Neural progenitor cell (in vitro differentiated cells): ENCODE data around the gene RPL10A. TPM values are rescaled to one million over a fixed set of nuclear protein-coding genes. Genes with fewer than 3 reads are reported as not detected.
"Not testable (repeated sequence)": the region's sequence is repeated elsewhere in the genome, so short reads cannot be mapped to it uniquely, and the experiment has no call there.

Experiments used
- DNase-seq: peaks from one replicate; pipeline ENCODE4 v3.0.0-alpha.2; 2016; ENCODE audit warnings: low spot score
- H2AFZ ChIP-seq: fragments of 200-600 bp; sonication (generic); replicated peaks from 2 replicates; pipeline ENCODE4 v1.6.1; 2016; ENCODE audit warnings: antibody characterized with exemption
- H3F3A ChIP-seq: fragments of 200-600 bp; sonication (generic); 2 replicates; pipeline ENCODE4 v1.6.1; 2016; ENCODE audit warnings: antibody characterized with exemption, low read depth
- H3K27ac ChIP-seq: fragments of 200-600 bp; sonication (generic); 2 replicates; pipeline ENCODE4 v1.5.1; 2016; ENCODE audit warnings: mild to moderate bottlenecking
- H3K27me3 ChIP-seq: fragments of 200-600 bp; sonication (generic); 2 replicates; pipeline ENCODE4 v1.6.1; 2016; ENCODE audit warnings: mild to moderate bottlenecking, moderate library complexity
- H3K36me3 ChIP-seq: fragments of 200-600 bp; sonication (generic); 2 replicates; pipeline ENCODE4 v1.5.1; 2016
- H3K4me1 ChIP-seq: fragments of 200-600 bp; sonication (generic); 2 replicates; pipeline ENCODE4 v1.6.1; 2016; ENCODE audit warnings: mixed run types
- H3K4me2 ChIP-seq: fragments of 200-600 bp; sonication (generic); 2 replicates; pipeline ENCODE4 v1.6.1; 2016
- H3K4me3 ChIP-seq: fragments of 200-600 bp; sonication (generic); 2 replicates; pipeline ENCODE4 v1.5.1; 2016
- H3K79me2 ChIP-seq: fragments of 200-600 bp; sonication (generic); 2 replicates; pipeline ENCODE4 v1.6.1; 2016; ENCODE audit warnings: low read depth
- H3K9ac ChIP-seq: fragments of 200-600 bp; sonication (generic); 2 replicates; pipeline ENCODE4 v1.6.1; 2016
- H3K9me3 ChIP-seq: fragments of 200-600 bp; sonication (generic); 2 replicates; pipeline ENCODE4 v1.5.1; 2016; ENCODE audit warnings: low read depth
- H4K20me1 ChIP-seq: fragments of 200-600 bp; sonication (generic); 2 replicates; pipeline ENCODE4 v1.6.1; 2016; ENCODE audit warnings: low read depth
- H3K27ac Mint-ChIP-seq: 3 replicates; pipeline ENCODE4 v1.8.0; 2021; ENCODE audit warnings: mixed read lengths
- H3K27me3 Mint-ChIP-seq: 2 replicates; pipeline ENCODE4 v1.8.0; 2022; ENCODE audit warnings: low read depth, mild to moderate bottlenecking, inconsistent platforms, moderate library complexity, mixed read lengths; ENCODE audit not compliant: insufficient read depth
- H3K36me3 Mint-ChIP-seq: 3 replicates; pipeline ENCODE4 v1.8.0; 2021; ENCODE audit warnings: mixed read lengths
- H3K4me1 Mint-ChIP-seq: 3 replicates; pipeline ENCODE4 v1.8.0; 2021; ENCODE audit warnings: mixed read lengths
- H3K4me3 Mint-ChIP-seq: 3 replicates; pipeline ENCODE4 v1.8.0; 2021; ENCODE audit warnings: mild to moderate bottlenecking, moderate library complexity, mixed read lengths
- H3K9me3 Mint-ChIP-seq: 3 replicates; pipeline ENCODE4 v1.8.0; 2020; ENCODE audit warnings: mixed read lengths
- EZH2 ChIP-seq: fragments of 200-600 bp; sonication (generic); IDR thresholded peaks from 2 replicates; pipeline ENCODE4 v1.6.1; 2017; ENCODE audit warnings: antibody characterized with exemption, mild to moderate bottlenecking, moderate library complexity
- EZH2phosphoT487 ChIP-seq: fragments of 200-600 bp; sonication (generic); IDR thresholded peaks from 2 replicates; pipeline ENCODE4 v1.6.1; 2017; ENCODE audit warnings: antibody characterized with exemption
- total RNA-seq: library from RNA; depleted of rRNA; stranded (reverse); fragments of >200 nt; gene quantifications from 2 replicates; pipeline ENCODE4 v1.2.3, GENCODE V29; 2015; ENCODE audit warnings: low replicate concordance
- TF ChIP-seq, protein P1 (sequence below): fragments of 200-600 bp; sonication (generic); IDR thresholded peaks from 2 replicates; pipeline ENCODE4 v1.5.1; 2017; ENCODE audit warnings: antibody characterized with exemption, mild to moderate bottlenecking

Gene RPL10A
- total RNA-seq, 1 donor from 2014 or later, result 2,002 TPM

DNA sequence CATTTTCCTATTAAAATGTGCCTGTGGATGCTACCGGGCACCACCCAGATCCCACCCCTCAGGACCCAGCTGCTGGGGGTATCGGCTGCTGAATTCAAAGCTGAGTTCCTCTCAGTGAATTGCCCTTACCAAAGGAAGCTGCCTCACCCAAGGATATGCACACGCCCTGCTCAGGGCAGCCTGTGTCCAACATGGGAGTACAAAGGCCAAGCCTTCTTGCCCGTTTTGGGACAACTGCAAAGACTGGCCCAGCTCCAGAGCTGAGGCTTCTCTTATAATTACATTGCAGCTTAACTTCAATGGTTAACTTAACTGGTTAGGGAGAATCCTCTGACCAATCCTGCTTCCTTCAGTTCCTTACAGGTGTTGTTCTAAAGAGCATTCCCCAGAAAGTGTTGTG is 35.9 kb upstream of the RPL10A start:
- Histone ChIP-seq H3K36me3 (no peaks in the 10 kb centered on the region), H3K27me3 (no peaks in the 10 kb centered on the region), H4K20me1 (no peaks in the 10 kb centered on the region), H3K9me3 (no peaks in the 10 kb centered on the region), H3K9ac (no peak overlapping the region), H3K4me1 (peaks cover 26% of the 10 kb centered on the region), H3K27ac (no peak overlapping the region), H3K4me3 (no peak overlapping the region), H3K4me2 (no peak overlapping the region), H2AFZ (no peak overlapping the region), H3F3A (peaks cover 11% of the 10 kb centered on the region), H3K79me2 (no peaks in the 10 kb centered on the region)
- Mint-ChIP-seq H3K27ac (no peak overlapping the region), H3K4me3 (no peak overlapping the region), H3K27me3 (no peaks in the 10 kb centered on the region), H3K4me1 (peaks cover 4% of the 10 kb centered on the region), H3K9me3 (peaks cover 7% of the 10 kb centered on the region), H3K36me3 (peaks cover 6% of the 10 kb centered on the region)
- DNase-seq, result no peak
- TF ChIP-seq EZH2 (no peak), EZH2phosphoT487 (no peak)
- TF ChIP-seq, protein P1, sequence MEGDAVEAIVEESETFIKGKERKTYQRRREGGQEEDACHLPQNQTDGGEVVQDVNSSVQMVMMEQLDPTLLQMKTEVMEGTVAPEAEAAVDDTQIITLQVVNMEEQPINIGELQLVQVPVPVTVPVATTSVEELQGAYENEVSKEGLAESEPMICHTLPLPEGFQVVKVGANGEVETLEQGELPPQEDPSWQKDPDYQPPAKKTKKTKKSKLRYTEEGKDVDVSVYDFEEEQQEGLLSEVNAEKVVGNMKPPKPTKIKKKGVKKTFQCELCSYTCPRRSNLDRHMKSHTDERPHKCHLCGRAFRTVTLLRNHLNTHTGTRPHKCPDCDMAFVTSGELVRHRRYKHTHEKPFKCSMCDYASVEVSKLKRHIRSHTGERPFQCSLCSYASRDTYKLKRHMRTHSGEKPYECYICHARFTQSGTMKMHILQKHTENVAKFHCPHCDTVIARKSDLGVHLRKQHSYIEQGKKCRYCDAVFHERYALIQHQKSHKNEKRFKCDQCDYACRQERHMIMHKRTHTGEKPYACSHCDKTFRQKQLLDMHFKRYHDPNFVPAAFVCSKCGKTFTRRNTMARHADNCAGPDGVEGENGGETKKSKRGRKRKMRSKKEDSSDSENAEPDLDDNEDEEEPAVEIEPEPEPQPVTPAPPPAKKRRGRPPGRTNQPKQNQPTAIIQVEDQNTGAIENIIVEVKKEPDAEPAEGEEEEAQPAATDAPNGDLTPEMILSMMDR, result no peak

DNA sequence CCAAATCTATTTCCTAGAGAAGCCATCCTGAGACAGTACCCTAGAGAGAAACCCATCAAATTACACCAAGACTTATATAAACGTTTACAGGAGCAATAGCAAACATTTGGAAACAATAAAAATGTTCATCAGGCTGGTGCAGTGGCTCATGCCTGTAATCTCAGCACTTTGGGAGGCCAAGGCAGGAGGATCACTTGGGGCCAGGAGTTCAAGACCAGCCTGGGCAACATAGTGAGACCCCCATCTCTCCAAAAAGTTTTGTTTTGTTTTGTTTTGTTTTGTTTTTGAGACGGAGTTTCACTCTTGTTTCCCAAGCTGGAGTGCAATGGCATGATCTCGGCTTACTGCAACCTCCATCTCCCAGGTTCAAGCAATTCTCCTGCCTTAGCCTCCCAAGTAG is 35.5 kb upstream of the RPL10A start:
- not testable (repeated sequence) for H4K20me1 ChIP-seq, H3K4me2 ChIP-seq, H3K27me3 ChIP-seq, H3K27ac Mint-ChIP-seq, H3K4me1 Mint-ChIP-seq, DNase-seq, H3K36me3 ChIP-seq, H3K4me3 Mint-ChIP-seq, H3K79me2 ChIP-seq, H2AFZ ChIP-seq, H3K27me3 Mint-ChIP-seq, H3K9me3 Mint-ChIP-seq, H3K9ac ChIP-seq, H3K36me3 Mint-ChIP-seq, H3K27ac ChIP-seq, H3K9me3 ChIP-seq, H3K4me3 ChIP-seq
- Histone ChIP-seq H3F3A (peaks cover 11% of the 10 kb centered on the region), H3K4me1 (peaks cover 22% of the 10 kb centered on the region)

DNA sequence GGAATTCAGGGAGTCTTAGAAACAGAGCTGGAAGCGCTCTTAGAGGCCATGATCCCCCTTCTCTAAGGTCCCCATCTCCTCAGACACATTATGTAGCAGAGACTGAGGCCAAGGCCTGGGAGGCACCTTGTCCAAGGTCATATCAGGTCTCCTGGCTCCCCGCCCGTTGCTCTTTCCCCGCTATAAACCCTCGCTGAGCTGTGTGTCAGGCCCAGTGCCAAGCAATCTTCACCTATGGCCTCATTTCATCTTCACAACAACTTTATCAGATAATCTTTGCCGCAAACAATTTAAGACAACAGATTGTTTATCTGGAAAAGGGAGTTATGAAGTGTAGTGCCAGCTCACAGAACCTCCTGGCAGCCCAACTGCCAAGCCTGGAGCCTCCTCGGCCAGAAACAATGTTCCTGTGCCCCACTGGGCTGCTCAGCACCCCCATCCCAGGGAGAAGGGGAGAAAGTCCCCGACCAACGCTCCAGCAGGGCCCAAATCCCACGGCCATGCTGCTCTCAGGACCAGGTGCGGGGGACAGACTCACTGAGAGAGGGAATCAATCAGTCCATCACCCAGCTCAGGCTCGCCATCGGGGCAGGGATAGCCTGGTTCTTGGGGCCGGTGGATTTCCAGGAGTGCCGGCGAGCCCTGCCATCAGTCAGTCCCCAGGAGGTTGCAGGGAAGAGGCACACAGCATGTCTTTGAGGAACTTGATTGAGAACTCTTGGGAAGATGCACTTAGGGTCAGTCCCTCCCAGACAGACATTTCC is 32.9 kb upstream of the RPL10A start:
- no peaks in the 10 kb centered on the region for H3K79me2 ChIP-seq
- Mint-ChIP-seq H3K4me3 (no peak overlapping the region), H3K27ac (no peak overlapping the region), H3K27me3 (peaks cover 4% of the 10 kb centered on the region), H3K9me3 (peaks cover 2% of the 10 kb centered on the region), H3K4me1 (peaks cover 6% of the 10 kb centered on the region), H3K36me3 (no peaks in the 10 kb centered on the region)
- DNase-seq, result no peak
- no peak overlapping the region for H3K4me3 ChIP-seq
- H3K36me3 ChIP-seq, result no peaks in the 10 kb centered on the region
- H2AFZ ChIP-seq, result no peak overlapping the region
- no peak overlapping the region for H3K9ac ChIP-seq
- no peaks in the 10 kb centered on the region for H4K20me1 ChIP-seq
- H3K4me2 ChIP-seq, result no peak overlapping the region
- H3K27ac ChIP-seq, result no peak overlapping the region
- no peaks in the 10 kb centered on the region for H3K9me3 ChIP-seq
- TF ChIP-seq, protein P1, result no peak
- no peak for TF ChIP-seq EZH2phosphoT487
- TF ChIP-seq EZH2, result no peak
- H3F3A ChIP-seq, result peaks cover under 1% of the 10 kb centered on the region
- no peaks in the 10 kb centered on the region for H3K27me3 ChIP-seq
- no peaks in the 10 kb centered on the region for H3K4me1 ChIP-seq

DNA sequence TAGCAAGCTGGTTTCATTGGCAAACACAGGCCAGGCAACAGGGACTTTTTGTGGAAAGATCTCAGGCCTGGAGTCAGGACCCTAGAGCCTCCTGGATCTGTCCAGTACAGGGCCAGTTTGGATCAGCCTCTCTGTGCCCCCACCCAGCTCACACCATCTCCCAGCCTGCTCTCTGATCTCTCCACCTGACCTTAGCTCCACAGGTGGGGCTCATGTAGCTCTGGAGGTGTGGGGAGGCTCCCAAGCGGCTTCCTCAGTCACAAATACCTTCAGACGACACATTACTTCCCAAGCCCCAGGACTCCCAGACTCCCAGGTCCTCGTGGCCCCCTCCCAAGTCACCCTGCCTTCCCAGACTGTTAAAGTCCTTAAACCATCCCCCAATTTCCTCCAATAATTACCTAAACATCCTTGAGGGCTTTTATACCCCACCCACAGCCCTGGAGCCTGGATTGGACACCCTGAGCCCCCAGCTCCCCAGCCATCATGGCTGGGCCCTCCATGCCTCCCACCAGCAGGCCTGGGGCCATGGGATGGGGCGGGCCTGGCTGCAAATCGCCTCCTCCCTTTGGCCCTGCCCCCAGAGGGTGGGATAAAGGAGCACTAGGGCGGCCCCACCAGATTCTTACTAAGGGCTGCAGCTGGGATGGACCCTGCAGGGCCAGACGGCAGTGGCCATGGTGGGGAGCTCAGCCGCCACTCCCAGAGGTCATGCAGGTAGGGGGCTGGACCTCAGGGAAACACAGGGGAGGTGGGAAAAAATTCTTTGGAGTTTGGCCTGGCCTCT is 31.9 kb upstream of the RPL10A start:
- no peak for DNase-seq
- H3K27ac Mint-ChIP-seq, result no peak overlapping the region
- H3K36me3 Mint-ChIP-seq, result no peaks in the 10 kb centered on the region

DNA sequence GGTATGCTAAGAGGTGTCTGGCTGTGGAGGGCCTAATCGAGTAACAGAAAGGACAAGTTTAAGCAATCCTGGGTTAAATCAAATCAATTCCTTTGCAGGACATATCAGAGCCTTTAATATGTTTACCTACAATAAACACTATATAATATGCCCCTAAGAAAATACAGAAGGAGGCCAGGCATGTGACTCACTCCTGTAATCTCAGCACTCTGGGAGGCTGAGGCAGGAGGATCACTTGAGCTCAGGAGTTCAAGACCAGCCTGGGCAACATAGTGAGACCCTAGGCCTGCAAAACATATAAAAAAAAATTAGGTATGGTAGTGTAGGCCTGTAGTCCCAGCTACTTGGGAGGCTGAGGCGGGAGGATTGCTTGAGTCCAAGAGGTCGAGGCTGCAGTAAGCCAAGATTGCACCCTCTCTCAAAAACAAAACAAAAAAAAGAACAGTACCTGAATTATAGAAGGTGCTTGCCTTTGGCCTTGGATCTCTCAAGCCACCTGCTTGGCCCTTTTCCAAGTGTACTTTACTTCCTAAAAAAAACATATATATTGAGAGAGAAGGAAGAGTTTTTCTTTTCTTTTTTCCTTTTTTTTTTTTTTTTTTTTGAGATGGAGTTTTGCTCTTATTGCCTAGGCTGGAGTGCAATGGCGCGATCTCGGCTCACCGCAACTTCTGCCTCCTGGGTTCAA is 29.7 kb upstream of the RPL10A start:
- H3K27me3 ChIP-seq, H3K79me2 ChIP-seq, H3K27ac Mint-ChIP-seq, H3K27me3 Mint-ChIP-seq, H3K36me3 ChIP-seq, H3K36me3 Mint-ChIP-seq, H3K4me3 ChIP-seq, DNase-seq, H3K4me1 ChIP-seq, H3F3A ChIP-seq, H3K4me2 ChIP-seq, H3K9me3 ChIP-seq, H2AFZ ChIP-seq, H3K4me1 Mint-ChIP-seq, H3K27ac ChIP-seq, H3K9ac ChIP-seq, H3K4me3 Mint-ChIP-seq, H4K20me1 ChIP-seq, H3K9me3 Mint-ChIP-seq: not testable (repeated sequence)

More for the DNA sequence above, 31.9 kb upstream of the RPL10A start:
- TF ChIP-seq, protein P1, result no peak
- TF ChIP-seq EZH2phosphoT487, result no peak
- TF ChIP-seq EZH2, result no peak
- no peak overlapping the region for H3K27ac ChIP-seq
- H3K4me1 Mint-ChIP-seq, result peaks cover 6% of the 10 kb centered on the region
- no peaks in the 10 kb centered on the region for H3K36me3 ChIP-seq
- no peaks in the 10 kb centered on the region for H3K9me3 ChIP-seq
- no peaks in the 10 kb centered on the region for H3F3A ChIP-seq
- no peak overlapping the region for H3K4me3 Mint-ChIP-seq
- H4K20me1 ChIP-seq, result no peaks in the 10 kb centered on the region
- H3K9ac ChIP-seq, result no peak overlapping the region
- H3K4me3 ChIP-seq, result no peak overlapping the region
- no peak overlapping the region for H2AFZ ChIP-seq
- no peaks in the 10 kb centered on the region for H3K79me2 ChIP-seq
- H3K4me1 ChIP-seq, result no peaks in the 10 kb centered on the region
- peaks cover 4% of the 10 kb centered on the region for H3K27me3 Mint-ChIP-seq
- H3K4me2 ChIP-seq, result no peak overlapping the region
- no peaks in the 10 kb centered on the region for H3K27me3 ChIP-seq
- peaks cover 2% of the 10 kb centered on the region for H3K9me3 Mint-ChIP-seq
